ENCODE data around the gene NOS2.
"Not testable (repeated sequence)": the region's sequence is repeated elsewhere in the genome, so short reads cannot be mapped to it uniquely, and the experiment has no call there.

- TF ChIP-seq CTCF (IDR thresholded peaks at IDR 0.05); POLR2AphosphoS5 (IDR thresholded peaks at IDR 0.05; ENCODE audit: insufficient read depth in 1 of 2, low read depth in 1 of 2): not testable (repeated sequence)
Observed at GRCh38 chr17:27746320-27746719, 54.0 kb downstream of the NOS2 start.

Measured in vagina (tissue), 2 donors.